ENCODE results near the gene ACTN3.

The ACTN3 gene

GRCh38 chr11:66561975-66562248, 15.2 kb downstream of the ACTN3 start:
- H3K27ac ChIP-seq (replicated peaks), result no peak overlapping the region
- no peak for DNase-seq (ENCODE audit: low read depth in 1 of 2, low spot score in 1 of 2)
- H3K4me3 ChIP-seq (replicated peaks; ENCODE audit: insufficient read depth, low read length), result no peak overlapping the region
- peaks cover under 1% of the 10 kb centered on the region for H3K27me3 ChIP-seq (ENCODE audit: insufficient read depth, poor library complexity, severe bottlenecking)
- TF ChIP-seq GABPA (IDR thresholded peaks at IDR 0.05; ENCODE audit: low read depth), result no peak

DNA sequence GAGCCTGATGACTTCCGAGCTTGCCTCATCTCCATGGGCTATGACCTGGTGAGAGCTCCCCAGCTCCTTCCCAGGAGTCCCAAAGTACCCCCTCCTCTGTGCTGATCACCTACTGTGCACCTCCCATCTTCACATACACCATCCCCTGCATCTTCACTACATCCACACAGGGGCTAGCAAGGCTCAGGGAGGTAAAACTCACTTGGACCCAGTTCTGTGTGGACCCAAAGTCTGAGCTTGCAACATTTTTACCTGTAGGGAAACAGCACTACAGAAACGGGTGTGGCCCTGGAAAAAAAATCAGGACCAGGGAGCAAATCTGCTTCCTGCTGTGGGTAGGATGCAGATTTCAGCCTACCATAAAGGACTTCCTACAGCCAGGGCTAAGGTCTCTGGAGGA, 15.6 kb downstream of the ACTN3 start:
- no peak overlapping the region for H3K4me3 ChIP-seq (replicated peaks; ENCODE audit: insufficient read depth, low read length)
- DNase-seq (ENCODE audit: low read depth in 1 of 2, low spot score in 1 of 2), result no peak
- no peak for TF ChIP-seq SPI1 (IDR thresholded peaks at IDR 0.05; ENCODE audit: borderline replicate concordance, low read depth)
- TF ChIP-seq, protein P1, sequence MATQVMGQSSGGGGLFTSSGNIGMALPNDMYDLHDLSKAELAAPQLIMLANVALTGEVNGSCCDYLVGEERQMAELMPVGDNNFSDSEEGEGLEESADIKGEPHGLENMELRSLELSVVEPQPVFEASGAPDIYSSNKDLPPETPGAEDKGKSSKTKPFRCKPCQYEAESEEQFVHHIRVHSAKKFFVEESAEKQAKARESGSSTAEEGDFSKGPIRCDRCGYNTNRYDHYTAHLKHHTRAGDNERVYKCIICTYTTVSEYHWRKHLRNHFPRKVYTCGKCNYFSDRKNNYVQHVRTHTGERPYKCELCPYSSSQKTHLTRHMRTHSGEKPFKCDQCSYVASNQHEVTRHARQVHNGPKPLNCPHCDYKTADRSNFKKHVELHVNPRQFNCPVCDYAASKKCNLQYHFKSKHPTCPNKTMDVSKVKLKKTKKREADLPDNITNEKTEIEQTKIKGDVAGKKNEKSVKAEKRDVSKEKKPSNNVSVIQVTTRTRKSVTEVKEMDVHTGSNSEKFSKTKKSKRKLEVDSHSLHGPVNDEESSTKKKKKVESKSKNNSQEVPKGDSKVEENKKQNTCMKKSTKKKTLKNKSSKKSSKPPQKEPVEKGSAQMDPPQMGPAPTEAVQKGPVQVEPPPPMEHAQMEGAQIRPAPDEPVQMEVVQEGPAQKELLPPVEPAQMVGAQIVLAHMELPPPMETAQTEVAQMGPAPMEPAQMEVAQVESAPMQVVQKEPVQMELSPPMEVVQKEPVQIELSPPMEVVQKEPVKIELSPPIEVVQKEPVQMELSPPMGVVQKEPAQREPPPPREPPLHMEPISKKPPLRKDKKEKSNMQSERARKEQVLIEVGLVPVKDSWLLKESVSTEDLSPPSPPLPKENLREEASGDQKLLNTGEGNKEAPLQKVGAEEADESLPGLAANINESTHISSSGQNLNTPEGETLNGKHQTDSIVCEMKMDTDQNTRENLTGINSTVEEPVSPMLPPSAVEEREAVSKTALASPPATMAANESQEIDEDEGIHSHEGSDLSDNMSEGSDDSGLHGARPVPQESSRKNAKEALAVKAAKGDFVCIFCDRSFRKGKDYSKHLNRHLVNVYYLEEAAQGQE (IDR thresholded peaks at IDR 0.05; ENCODE audit: insufficient replicate concordance, low read depth), result no peak
- TF ChIP-seq POLR2AphosphoS5 (IDR thresholded peaks at IDR 0.05; ENCODE audit: low read depth), result no peak
- TF ChIP-seq GABPA (IDR thresholded peaks at IDR 0.05; ENCODE audit: low read depth), result no peak
- TF ChIP-seq CTCF (IDR thresholded peaks at IDR 0.05; ENCODE audit: insufficient read depth, low read length), result no peak
- H3K27me3 ChIP-seq (ENCODE audit: insufficient read depth, poor library complexity, severe bottlenecking), result peaks cover 2% of the 10 kb centered on the region
- H3K27ac ChIP-seq (replicated peaks), result no peak overlapping the region

DNA sequence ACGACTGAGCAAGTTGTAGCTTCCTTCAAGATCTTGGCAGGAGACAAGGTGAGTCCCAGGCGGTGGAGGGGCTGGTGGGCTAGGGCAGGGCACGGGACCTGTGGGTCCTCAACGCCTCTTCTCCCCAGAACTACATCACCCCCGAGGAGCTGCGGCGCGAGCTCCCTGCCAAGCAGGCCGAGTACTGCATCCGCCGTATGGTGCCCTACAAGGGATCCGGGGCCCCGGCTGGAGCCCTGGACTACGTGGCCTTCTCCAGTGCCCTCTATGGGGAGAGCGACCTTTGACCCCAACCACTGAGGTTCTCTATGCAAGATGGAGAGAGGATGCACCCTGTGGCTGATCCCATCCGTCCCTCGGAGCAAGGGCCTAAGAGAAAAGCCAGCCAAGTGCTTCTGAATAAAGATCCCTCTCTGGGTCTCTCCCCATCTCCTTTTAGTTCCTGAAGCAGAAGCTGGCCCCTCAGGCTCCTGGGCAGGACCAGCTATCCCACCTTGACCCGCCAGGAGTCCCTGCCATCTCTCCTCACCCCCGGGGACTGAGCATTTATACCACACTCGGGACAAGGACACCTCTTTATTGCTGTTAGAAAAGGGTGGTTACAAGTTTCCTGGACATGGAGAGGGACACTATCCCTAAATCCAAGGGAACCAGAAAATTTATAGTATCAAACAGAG, 16.3 kb downstream of the ACTN3 start:
- Histone ChIP-seq H3K27ac (replicated peaks) (no peak overlapping the region), H3K4me3 (replicated peaks; ENCODE audit: insufficient read depth, low read length) (no peak overlapping the region), H3K27me3 (ENCODE audit: insufficient read depth, poor library complexity, severe bottlenecking) (peaks cover 8% of the 10 kb centered on the region)
- no peak for DNase-seq (ENCODE audit: low read depth in 1 of 2, low spot score in 1 of 2)
- no peak for TF ChIP-seq GABPA (IDR thresholded peaks at IDR 0.05; ENCODE audit: low read depth)
- no peak for TF ChIP-seq POLR2AphosphoS5 (IDR thresholded peaks at IDR 0.05; ENCODE audit: low read depth)
- TF ChIP-seq, protein P1 (IDR thresholded peaks at IDR 0.05; ENCODE audit: insufficient replicate concordance, low read depth), result no peak
- TF ChIP-seq CTCF (IDR thresholded peaks at IDR 0.05; ENCODE audit: insufficient read depth, low read length), result no peak
- TF ChIP-seq SPI1 (IDR thresholded peaks at IDR 0.05; ENCODE audit: borderline replicate concordance, low read depth), result no peak

DNA sequence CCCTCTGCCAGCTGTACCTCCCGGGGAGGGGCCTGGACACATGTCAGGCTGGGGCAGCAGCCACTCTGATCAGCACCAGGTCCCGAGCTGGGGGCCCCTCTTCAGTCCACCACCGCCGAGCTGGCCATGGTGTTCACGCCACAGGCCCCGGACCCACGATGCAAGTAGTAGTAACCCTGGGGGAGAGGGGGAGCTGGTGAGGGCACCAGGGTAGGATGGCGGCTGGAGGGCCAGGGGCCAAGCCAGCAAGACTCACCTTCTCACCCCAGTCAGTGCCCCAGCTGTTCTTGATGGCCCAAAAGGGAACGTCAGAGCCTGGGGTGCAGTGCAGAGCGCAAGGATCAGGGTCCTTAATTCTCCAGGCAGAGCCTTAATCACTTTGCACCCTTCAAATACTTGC, 17.1 kb downstream of the ACTN3 start:
- DNase-seq (ENCODE audit: low read depth in 1 of 2, low spot score in 1 of 2), result no peak
- TF ChIP-seq, protein P1 (IDR thresholded peaks at IDR 0.05; ENCODE audit: insufficient replicate concordance, low read depth), result no peak
- no peak for TF ChIP-seq GABPA (IDR thresholded peaks at IDR 0.05; ENCODE audit: low read depth)
- H3K27ac ChIP-seq (replicated peaks), result no peak overlapping the region
- peaks cover 11% of the 10 kb centered on the region for H3K27me3 ChIP-seq (ENCODE audit: insufficient read depth, poor library complexity, severe bottlenecking)
- no peak overlapping the region for H3K4me3 ChIP-seq (replicated peaks; ENCODE audit: insufficient read depth, low read length)
